HG02973 (cell line): ENCODE data around the gene TM4SF1.

Source experiments
- ATAC-seq: cut with Tn5 transposase; IDR thresholded peaks from one replicate; pipeline ENCODE4 v1.9.1; 2021; ENCODE audit warnings: moderate library complexity; ENCODE audit not compliant: unreplicated experiment

Gene TM4SF1, protein sequence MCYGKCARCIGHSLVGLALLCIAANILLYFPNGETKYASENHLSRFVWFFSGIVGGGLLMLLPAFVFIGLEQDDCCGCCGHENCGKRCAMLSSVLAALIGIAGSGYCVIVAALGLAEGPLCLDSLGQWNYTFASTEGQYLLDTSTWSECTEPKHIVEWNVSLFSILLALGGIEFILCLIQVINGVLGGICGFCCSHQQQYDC

DNA sequence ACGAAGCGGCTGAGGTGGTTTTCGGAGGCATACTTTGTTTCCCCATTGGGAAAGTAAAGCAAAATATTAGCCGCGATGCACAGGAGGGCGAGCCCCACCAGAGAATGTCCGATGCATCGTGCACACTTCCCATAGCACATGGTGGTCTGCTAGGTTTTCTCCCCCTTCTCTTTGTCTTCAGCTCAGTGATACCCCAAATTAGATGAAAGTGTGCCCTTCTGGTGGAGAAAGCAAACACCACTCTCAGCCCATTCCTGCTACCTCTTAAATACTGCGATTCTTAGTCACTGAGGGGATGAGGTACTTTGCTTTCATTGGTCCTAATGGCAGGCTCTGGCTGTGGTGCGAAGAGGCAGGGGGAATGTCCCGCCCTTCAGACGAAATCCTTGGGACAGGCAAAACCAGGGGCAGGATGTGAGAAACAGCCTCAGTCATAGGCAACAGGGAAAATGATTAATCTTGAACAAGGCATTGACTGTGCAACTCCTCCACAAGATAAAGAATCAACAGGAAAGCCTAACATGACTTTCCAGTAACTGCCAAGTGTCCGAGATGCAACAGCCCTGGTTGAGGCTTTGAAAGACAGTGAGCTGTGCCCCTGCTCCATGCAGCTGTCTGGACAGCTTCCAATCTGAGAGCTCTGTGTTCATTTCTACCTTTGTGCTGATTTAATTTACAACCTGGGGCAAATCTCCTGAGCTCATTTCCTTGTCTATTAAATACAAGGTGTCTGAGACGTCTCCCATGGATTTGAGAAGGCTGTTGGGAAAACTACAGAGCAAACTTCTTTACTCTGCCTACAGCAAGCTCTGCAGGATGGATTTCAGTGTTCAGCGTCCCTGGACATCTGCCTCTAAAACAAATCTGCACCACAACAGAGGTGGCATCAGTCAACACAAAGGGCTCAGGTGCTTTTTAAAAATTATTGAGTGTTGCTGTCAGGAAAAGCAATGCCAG lies at the start of gene TM4SF1:
TSS of gene TM4SF1 (minus strand) at position 242 of the 957 bp plus-strand sequence. CDS start at position 140, 102 bp downstream.
- ATAC-seq, result no peak

DNA sequence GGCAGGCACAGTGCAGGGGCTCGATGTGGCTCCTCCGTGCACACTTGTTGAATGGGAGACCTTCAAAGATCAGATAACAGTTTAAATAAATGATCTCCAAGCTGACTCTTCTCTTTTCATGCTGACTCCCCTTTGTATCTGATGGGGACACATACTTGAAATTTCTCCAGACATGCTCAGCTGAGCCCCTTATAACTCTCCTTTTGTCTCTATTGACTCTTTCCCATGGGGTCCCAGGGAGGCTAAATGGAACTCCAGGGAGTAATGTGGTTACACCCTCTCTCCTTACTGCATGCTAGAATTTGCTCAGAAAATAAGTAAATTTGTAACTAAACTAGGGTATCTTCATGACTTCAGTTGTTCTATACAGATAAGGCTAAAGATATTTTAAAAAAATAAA lies 48.9 kb upstream of the TM4SF1 start:
- ATAC-seq, result no peak

DNA sequence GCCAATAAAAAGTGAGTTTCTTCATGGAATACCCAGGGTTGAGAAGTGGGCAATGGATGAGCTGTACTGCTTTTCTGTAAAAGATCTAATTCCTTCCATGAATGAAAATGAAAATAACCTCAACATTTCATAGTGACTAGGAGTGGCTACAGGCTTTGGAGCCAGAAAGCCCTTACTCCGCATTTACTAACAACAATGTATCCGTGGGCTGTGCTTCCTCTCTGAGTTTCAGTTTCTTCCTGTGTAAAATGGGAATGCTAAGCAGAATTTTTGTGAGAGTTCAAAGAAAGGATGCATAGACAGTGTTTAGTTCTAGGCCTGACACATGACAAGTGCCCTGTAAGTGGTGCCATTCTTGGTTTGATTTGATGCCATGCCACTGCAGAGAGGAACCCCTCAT lies 47.5 kb upstream of the TM4SF1 start:
- no peak for ATAC-seq

DNA sequence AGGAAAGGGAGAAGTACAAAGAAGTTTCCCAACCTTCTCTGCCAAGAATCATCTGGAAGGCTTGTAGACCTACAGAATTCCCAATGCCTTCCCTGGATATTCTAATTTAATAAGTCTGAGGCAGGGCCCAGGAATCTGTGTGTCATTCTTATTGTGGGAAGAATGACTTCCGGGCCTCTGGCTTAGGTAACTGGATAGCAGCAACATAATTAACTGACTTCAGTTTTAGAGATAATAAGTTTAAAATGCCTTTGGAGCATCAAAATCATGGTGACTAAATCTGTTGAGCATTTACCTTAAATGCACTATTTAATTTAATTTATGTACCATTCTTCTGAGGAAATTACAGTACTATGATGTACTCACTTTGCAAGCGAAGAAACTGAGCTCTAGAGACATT lies 44.3 kb upstream of the TM4SF1 start:
- ATAC-seq, result no peak

DNA sequence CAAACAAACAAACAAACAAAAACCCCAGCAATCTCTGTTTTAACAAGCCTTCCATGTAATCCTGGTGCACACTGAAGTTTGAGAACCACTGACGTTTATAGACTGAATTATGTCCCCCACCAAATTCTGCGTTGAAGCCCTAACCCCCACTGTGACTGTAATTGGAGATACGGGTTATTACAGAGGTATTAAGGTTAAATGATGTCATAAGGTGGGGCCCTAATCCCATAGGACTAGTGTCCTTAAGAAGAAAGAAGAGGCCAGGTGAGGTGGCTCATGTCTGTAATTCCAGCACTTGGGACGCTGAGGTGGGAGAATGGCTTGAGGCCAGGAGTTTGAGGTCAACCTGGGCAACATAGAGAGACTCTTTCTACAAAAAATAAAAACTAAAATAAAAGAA lies 42.4 kb upstream of the TM4SF1 start:
- no peak for ATAC-seq

DNA sequence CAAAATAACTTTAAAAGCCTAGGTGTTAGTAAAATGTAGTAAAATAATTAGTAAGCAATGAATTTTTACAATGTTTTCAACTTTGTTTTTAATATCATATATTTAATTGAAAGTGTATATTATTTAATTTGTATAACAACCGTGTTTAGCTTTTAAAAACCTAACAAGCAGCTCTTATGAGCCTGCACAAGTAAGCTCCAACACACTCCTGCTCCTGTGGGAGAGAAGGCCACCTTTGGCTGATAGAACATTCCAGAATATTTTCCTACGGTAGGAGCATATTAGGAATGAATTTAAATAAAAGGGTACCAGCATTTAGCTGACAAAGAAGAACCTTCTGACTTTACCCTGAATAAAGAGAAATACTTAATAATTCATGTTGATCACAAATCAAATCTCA lies 40.3 kb upstream of the TM4SF1 start:
- ATAC-seq, result no peak

DNA sequence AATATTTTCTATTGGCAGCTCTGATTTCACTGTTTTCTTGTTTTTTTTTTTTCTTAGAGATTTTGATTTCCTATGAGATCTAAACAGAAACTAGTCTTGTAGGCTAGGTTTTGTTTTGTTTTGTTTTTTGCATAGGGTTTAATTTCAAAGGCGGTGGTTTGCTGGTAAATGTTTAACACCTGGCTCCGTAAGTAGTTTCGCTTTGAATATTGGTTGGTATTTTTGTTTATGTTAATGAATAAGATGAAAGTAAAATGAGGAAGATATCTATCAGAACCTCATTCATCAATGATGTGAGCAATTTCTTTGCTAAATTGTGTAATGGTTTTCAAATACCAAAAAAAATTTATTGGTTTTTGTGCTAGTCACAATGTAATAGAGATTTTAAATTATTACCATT lies 39.7 kb upstream of the TM4SF1 start:
- ATAC-seq, result peak; percentile 73

DNA sequence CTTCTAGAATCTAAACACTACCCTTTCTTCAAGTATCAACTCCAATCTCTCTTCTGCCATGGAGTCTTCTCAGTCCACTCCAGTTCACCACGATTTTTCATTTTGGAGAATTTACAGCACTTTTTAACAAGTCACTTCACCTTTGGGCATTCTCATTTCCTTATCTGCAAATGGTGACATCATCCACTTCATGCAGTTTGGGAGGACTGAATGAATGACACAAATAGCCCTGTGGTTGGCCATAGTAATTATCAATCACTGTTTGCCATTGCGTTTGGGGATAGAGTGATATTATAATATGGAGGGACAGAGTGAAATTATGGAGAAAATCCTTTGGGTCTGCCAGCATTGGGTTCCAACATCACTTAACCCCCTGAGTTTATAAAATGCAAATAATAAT lies 38.0 kb upstream of the TM4SF1 start:
- no peak for ATAC-seq

DNA sequence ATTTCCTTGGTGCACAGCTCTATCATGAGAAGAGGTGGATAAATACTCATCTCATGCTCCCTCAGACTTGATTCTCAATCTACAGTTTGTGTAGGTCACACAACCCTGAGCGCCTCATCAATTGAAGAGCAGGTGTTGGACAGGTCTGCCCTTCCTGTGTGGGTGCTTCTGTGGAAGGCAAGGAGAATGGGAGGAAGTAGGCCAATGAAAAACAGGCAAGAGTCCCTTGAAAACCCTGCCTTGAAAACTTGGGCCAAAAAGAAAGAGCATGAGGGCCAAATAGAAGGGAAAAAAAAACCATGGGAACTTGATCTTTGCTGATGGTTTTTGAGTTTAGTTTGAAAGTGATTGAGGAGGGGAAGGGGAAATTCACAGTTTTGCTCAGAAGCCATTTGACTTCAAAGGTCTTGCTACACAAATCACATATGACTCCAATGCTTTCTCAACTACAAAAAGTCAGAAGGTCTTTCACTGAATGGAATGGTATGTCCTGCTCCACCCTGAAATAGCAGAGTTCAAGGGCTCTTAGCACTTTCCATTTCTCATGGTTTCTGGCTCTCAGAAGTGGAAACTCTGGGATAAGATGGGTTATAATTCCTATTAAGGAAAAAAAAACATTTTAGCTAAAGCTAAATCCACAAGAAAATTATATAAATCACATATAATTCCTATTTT lies 37.2 kb upstream of the TM4SF1 start:
- ATAC-seq, result no peak

DNA sequence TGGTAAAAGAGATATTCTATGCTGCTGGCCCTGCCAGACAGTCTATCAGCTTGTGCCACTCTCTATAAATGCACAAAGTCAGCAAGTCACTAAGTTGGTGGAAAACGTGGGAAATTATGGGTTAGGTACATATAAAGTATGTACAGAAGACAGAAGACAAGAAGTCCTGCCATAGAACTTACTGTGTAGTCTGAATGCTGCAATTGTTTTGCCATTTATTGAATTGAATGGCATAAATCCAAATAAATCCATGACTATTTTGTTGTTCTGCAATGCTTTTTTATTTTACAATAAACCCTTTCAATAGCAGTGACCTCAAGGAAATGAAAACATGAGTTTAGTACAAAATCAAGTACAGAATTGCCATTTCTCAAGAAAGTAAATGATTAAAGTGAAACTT lies 34.1 kb upstream of the TM4SF1 start:
- ATAC-seq, result no peak

DNA sequence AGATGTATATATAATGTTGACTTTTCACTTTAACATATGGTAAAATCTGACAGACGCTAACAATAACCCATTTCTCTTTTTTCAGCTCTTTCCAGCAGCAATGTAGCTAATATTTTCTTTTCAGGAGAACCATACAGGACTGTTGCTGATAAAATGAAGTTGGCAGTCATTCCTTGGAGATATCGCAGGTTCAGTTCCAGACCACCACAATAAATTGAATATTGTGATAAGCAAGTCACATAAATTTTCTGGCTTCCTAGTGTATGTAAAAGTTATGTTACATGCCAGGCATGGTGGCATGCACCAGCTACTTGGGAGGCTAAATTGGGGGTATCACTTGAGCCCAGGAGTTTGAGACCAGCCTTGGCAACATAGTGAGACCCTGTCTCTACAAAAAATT lies 31.9 kb upstream of the TM4SF1 start:
- no peak for ATAC-seq

DNA sequence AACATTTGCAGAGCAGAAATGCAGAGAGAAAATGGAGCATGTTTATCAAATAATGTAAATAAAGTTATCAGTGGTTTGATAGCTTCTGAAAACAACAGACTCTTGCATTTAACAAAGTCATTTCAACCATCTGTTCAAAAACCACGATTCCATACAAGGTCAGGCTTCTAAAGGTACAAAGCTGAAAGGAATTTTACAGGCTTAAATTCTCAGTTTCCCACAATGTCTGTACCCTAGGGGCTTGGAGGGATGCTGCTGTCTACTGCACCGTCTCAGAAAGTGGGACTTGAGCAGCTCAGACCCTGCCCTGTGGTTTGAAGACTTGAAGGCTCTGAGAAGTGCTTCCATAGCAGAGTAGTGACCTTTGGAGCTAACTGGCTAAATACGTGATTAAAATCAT lies 30.4 kb upstream of the TM4SF1 start:
- ATAC-seq, result no peak

DNA sequence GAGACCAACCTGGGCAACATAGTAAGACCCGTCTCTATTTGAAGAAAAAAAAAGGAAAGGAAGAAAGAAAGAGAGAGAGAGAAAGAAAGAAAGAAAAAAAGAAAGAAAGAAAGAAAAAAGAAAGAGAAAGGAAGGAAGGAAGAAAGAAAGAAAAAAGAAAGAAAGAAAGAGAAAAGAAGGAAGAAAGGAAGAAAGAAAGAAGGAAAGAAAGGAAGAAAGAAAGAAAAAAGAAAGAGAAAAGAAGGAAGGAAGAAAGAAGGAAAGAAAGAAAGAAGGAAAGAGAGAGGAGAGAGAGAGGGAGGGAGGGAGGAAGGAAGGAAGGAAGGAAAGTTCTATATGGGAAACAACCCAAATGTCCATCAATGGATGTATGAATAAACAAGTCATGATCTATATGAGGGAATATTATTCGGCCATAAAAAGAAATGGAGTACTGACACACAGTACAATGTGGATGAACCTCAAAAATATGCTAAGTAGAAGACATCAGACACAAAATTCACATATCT lies 28.8 kb upstream of the TM4SF1 start:
- ATAC-seq, result no peak

DNA sequence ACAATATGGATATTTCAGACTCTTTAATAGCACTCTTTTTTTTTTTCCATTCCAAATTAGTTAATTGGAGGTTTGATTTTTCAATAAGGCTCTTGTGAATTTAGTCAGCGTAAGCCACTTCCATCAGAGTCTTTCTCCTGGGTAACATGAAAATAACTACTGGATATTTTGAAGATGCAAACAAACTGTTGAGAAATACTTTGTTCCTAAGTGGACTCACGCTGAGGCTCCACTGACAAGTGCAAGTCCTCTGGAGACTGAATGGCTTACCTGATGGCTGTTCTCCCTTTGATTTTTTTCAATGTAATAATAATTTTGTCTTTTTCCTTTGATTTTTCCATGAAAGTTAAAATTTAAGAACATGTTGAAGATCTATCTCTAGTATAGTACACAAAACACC lies 26.0 kb upstream of the TM4SF1 start:
- ATAC-seq, result no peak

DNA sequence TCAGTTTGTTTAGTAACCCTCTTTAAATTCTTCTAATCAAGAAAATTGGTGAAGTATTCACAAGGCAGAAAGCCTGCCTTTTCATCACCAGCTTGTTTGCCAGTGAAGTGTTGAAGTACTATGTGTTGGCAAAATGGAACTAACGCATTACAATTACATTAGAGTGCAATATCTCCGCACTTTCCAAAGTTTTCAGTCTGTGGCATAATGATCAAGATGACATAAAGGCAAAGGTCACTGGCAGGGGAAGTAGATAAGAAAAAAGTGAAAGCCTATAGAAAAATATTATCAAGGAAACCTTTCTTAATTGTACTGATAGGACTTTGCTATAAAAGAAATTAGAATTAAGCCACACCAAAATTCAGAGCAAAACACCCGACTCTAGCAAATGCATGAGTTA lies 25.0 kb upstream of the TM4SF1 start:
- ATAC-seq, result no peak

DNA sequence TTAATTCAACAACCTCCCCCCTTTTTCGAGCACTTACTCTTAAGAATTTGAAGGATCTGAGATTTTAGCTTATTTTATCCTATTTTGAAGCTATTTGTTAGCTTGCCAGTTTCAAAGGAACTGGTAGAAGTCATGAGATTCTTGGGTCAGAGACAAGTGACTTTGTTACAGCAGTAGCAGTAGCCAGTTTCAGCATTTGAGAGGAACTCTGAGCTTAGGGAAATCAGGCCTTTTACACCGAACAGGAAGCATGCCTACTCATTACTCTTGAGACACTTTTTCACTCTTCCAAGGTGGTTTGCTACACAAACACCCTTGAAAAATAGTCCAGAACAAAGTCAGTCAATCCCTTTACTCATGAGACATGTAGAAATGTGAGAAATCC lies 24.5 kb upstream of the TM4SF1 start:
- no peak for ATAC-seq

DNA sequence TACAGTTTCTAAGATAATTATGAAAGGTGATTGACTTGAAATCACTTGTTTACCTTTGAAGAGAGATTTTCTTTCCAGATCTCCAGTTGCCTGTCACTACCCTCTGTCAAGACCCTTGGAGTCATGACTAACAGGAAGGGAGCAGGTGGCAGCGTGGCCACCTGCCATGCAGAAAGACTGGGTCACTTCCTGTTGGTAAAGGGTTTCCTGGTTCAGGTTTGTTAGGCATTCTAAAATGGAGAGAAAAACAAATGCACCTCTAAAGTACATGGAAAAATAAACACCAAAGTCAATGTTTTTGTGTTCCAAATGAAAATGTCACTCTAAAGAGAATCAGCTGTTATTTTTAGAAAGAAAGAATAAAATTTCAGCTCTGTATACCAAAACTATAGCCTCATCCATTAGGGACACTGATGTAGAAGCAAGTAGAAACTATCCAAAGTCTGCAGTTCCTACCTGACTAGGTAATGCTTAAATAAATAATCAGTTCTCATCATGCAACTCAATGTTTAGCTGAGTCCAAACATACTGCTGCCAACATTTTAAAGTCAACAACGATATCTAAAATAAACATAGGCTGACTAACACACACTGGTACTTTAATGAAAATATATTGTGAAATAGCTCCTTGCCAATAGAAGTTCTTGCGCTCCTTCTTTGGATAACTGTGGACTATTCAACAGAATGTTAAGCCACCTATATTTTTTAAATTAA lies 23.9 kb upstream of the TM4SF1 start:
- no peak for ATAC-seq

DNA sequence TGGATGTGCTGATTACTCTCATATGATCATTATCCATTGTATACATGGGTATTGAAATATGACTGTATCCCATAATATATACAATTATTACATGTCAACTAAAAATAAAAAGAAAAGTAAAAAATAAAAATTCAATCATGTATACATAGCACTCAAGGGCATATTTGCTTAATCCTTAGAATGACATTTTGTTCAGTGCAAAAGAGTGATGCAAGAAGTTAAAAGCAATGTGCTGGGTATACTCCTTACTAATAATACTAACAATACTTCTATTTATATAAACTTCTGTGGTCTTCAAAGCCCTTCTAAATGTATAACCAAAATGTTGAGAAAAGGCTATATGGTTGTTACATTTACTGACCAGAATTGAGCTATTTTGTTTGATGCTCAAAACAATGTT lies 23.2 kb upstream of the TM4SF1 start:
- no peak for ATAC-seq

DNA sequence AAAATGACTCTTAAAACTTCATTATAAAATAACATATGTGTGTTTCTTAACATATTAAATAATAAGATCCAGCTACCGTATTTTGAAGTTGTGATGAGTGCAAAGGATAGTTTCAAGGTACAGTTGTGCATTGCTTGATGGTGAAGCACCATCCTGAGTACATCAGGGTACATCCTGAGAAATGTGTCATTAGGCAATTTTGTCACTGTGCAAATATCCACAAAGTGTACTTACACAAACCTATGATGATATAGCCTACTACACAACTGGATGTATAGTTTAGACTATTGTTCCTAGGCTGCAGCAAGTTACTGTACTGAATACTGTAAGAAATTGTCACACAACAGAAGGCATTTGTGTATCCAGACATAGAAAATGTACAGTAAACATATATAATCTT lies 20.8 kb upstream of the TM4SF1 start:
- no peak for ATAC-seq

DNA sequence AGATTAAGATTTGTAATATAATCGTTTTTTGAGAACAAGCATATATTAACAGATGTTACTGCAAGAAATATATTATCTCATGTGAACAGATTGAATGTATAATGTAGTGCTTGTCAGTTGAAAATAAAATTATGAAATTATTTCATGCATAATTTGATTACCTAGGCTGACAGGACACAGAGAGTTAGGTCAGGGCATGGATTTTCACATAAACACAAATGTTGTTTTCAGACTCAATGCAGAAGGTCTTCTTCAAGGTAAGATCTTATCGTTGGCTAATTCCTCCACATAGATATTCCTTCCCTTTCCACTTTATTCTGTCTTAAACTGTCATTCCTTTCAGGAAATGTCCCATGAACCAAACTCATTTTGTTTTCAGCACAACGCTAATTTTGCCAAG lies 20.1 kb upstream of the TM4SF1 start:
- no peak for ATAC-seq

DNA sequence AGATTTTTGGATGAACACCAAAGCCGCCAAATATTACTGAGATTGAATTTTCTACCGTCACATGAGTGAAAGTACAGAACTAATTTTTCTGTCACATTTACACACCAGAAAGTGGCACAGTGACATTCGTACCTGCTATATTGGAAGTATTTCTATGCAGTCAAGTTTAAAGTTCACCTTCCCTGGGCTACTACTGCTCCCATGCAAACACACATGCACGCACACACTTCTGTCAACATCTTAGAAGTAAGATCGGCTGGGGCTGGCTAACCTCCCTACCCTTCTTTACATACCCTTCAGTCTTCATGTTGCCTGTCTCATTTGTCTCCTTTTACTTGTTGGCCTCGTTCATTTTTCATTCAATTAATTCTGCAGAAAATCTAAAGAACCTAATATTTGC lies 19.0 kb upstream of the TM4SF1 start:
- no peak for ATAC-seq
